ENCODE measurements around the gene RNF25. TPM values are rescaled to one million over a fixed set of nuclear protein-coding genes. Genes with fewer than 3 reads are reported as not detected.

Gene RNF25, protein sequence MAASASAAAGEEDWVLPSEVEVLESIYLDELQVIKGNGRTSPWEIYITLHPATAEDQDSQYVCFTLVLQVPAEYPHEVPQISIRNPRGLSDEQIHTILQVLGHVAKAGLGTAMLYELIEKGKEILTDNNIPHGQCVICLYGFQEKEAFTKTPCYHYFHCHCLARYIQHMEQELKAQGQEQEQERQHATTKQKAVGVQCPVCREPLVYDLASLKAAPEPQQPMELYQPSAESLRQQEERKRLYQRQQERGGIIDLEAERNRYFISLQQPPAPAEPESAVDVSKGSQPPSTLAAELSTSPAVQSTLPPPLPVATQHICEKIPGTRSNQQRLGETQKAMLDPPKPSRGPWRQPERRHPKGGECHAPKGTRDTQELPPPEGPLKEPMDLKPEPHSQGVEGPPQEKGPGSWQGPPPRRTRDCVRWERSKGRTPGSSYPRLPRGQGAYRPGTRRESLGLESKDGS
- 27.3 and 31.6 TPM in 2 replicates for total RNA-seq

DNA sequence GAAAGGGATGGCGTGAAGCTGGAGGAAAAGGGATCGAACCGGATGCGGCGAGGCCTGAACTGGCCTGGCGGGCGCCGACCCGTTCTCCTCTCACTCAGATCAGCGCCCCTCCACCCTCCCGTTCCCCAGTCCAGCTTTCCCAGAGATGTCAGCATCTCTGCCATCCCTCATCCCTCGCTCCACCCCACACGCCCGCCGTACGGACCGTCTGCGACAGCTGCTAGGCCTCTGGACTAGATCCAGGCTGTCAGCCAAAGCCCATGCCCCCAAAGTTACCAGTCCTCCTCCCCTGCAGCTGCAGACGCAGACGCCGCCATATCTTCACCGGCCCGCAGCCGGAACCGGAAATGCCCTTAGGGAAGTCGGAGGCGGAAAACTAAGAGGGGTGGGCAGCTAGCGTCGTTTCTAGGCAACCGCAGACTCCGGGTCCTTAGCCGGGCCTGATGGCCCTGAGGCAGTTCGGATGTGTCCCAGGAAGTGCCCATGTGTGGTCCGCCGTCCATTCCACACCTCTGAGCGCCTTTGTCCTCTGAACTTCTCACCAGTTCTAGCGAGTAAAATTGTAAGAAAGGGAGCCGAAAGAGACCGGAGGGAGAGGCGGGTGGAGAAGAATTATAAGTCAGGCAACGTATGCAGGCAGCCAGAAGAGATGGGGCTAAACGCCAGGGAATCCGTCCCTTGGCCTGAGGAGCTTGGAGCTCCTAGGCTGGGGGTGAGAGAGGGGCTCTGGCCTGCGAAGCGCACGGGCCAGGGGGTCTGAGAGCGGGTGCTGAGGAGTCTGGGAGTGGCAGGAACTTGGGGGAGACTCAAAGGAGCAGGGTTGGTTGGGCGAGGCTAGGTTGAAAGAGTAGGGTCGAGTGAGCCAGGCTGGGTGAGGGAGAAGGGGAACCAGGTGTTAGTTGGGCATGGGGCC, at the start of gene RNF25, which contains the start of gene STK36:
TSS of gene RNF25 (minus strand) at position 349 of the 913 bp plus-strand sequence. CDS start at position 317, 32 bp downstream.
TSS of gene STK36 (plus strand) at position 433 of the 913 bp plus-strand sequence. CDS start 744 bp downstream, outside the sequence.
- DNase-seq (ENCODE audit: low read depth): peak; percentile 67
- TF ChIP-seq, protein P1, sequence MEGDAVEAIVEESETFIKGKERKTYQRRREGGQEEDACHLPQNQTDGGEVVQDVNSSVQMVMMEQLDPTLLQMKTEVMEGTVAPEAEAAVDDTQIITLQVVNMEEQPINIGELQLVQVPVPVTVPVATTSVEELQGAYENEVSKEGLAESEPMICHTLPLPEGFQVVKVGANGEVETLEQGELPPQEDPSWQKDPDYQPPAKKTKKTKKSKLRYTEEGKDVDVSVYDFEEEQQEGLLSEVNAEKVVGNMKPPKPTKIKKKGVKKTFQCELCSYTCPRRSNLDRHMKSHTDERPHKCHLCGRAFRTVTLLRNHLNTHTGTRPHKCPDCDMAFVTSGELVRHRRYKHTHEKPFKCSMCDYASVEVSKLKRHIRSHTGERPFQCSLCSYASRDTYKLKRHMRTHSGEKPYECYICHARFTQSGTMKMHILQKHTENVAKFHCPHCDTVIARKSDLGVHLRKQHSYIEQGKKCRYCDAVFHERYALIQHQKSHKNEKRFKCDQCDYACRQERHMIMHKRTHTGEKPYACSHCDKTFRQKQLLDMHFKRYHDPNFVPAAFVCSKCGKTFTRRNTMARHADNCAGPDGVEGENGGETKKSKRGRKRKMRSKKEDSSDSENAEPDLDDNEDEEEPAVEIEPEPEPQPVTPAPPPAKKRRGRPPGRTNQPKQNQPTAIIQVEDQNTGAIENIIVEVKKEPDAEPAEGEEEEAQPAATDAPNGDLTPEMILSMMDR (IDR thresholded peaks at IDR 0.05; ENCODE audit: insufficient read depth, low read length, poor library complexity, severe bottlenecking): no peak
- Histone ChIP-seq H3K36me3 (ENCODE audit: control insufficient read depth, insufficient read depth, low read length) (no peaks in the 10 kb centered on the region), H3K4me3 (ENCODE audit: low read depth, low read length) (peak within 1 kb of the TSS; percentile 92), H3K27me3 (ENCODE audit: control insufficient read depth, insufficient read depth, low read length) (no peaks in the 10 kb centered on the region)

DNA sequence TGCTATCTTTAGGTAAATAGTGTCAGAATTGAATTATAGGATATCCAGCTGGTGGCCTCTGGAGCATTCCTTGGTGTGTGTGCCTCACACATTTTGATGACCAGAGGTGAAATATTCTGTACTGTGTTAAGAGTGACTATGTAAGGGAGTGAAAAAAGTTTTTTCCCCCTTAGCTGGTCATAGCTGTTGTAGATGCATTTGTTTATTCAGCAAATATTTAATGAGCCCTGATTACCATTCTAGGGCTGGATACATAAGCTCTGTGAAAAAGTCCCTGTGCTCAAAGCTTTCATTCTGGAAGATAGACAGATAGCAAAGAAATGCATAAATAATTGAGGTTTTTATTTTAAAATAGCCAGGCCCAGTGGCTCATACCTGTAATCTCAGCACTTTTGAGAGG, 49.7 kb upstream of the RNF25 start:
- TF ChIP-seq, protein P1 (IDR thresholded peaks at IDR 0.05; ENCODE audit: insufficient read depth, low read length, poor library complexity, severe bottlenecking): no peak

DNA sequence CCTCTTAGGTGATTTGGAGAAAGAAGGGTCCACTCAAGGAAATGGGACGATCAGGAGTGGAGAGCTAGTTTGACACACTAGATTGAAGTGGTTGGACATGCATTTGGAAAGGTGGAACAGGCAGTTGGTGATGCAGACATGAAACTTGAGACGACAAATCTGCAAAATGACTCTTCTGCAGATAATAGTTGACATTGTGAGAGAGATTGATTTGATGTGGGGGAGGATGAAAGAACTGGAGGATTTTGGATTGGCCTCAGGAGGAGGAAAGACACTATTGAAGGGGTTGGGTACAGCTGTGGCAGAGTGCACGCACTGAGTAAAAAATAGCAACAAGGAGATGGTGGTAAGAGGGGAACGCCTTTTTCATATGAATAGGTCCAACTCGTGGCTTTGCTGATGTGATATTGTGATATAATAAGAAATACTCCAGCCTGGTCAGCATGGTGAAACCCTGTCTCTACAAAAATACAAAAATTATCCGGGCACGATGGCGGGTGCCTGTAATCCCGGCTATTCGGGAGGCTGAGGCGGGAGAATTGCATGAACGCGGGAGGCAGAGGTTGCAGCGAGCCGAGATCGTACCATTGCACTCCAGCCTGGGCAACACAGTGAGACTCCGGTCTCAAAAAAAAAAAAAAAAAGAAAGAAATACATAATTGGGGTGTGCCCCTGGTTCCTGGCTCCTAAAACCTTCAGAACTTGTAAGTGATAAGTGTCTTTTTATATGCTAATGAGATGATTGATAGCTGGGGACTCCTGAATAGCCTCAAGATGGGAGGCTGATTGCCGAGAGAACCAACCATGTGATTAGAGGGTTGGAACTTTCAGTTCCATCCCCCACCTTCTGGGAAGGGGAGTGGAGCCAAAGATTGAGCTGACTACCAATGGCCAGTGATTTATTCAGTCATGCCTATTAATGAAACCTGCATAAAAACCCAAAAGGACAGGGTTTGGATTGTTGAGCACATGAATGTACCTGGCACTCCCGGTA, 48.5 kb upstream of the RNF25 start:
- H3K4me3 ChIP-seq (ENCODE audit: low read depth, low read length): no peak overlapping the region
- DNase-seq (ENCODE audit: low read depth): no peak
- TF ChIP-seq, protein P1 (IDR thresholded peaks at IDR 0.05; ENCODE audit: insufficient read depth, low read length, poor library complexity, severe bottlenecking): no peak
- H3K36me3 ChIP-seq (ENCODE audit: control insufficient read depth, insufficient read depth, low read length): no peaks in the 10 kb centered on the region
- no peaks in the 10 kb centered on the region for H3K27me3 ChIP-seq (ENCODE audit: control insufficient read depth, insufficient read depth, low read length)

More for the DNA sequence above, 49.7 kb upstream of the RNF25 start:
- no peak overlapping the region for H3K4me3 ChIP-seq (ENCODE audit: low read depth, low read length)
- no peaks in the 10 kb centered on the region for H3K27me3 ChIP-seq (ENCODE audit: control insufficient read depth, insufficient read depth, low read length)
- H3K36me3 ChIP-seq (ENCODE audit: control insufficient read depth, insufficient read depth, low read length): no peaks in the 10 kb centered on the region
- no peak for DNase-seq (ENCODE audit: low read depth)

DNA sequence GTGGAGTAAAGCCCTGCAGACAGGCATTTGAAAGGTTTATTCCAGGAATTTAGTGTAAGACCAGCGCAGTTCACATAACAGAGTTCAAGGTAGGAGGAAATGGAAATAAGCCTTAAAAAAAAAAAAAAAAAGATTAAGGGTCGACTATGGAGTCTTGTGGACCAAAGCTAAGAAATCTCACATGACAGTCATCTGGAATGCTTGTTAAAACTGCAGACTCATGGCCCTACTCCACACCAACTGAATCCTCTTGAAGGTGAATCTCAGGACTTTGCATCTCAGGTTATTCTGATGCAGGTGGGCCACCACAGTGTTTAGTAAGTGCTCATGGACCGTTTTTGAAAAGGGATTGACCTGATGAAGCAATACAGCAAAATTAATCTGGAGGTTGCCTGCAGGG, 47.7 kb upstream of the RNF25 start:
- TF ChIP-seq, protein P1 (IDR thresholded peaks at IDR 0.05; ENCODE audit: insufficient read depth, low read length, poor library complexity, severe bottlenecking): no peak
- no peaks in the 10 kb centered on the region for H3K36me3 ChIP-seq (ENCODE audit: control insufficient read depth, insufficient read depth, low read length)
- H3K27me3 ChIP-seq (ENCODE audit: control insufficient read depth, insufficient read depth, low read length): no peaks in the 10 kb centered on the region
- DNase-seq (ENCODE audit: low read depth): no peak
- no peak overlapping the region for H3K4me3 ChIP-seq (ENCODE audit: low read depth, low read length)

DNA sequence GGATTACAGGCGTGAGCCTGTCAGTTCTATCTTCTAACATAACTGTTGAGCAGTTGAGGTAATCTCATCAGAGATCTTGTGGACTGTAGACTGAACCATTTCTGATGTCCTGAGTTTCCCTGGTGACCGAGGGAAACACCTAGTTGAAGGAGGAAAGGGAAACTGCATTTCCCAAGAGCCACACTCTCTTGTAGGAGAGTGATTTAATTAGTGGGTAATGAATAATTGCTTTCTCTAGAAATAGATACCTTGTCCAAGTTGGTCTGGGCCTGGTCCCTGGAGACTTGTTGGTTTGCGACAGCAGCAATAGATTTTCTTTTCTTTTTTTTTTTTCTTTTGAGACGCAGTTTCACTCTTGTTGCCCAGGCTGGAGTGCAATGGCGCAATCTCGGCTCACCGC, 46.3 kb upstream of the RNF25 start:
- no peak for DNase-seq (ENCODE audit: low read depth)
- no peaks in the 10 kb centered on the region for H3K27me3 ChIP-seq (ENCODE audit: control insufficient read depth, insufficient read depth, low read length)
- no peaks in the 10 kb centered on the region for H3K36me3 ChIP-seq (ENCODE audit: control insufficient read depth, insufficient read depth, low read length)
- TF ChIP-seq, protein P1 (IDR thresholded peaks at IDR 0.05; ENCODE audit: insufficient read depth, low read length, poor library complexity, severe bottlenecking): no peak
- no peak overlapping the region for H3K4me3 ChIP-seq (ENCODE audit: low read depth, low read length)
